ENCODE data around the gene TICAM1.

The TICAM1 gene

GRCh38 chr19:4773047-4773640, 58.4 kb downstream of the TICAM1 start:
- H3K9me3 ChIP-seq (ENCODE audit: control insufficient read depth in 5 of 5, low read length in 5 of 5) = peaks cover 0 to 6% (median 0%) of the 10 kb centered on the region in 5 donors
- peaks cover 0 to 4% (median 0%) of the 10 kb centered on the region in 5 donors for H3K4me1 ChIP-seq (ENCODE audit: control insufficient read depth in 5 of 5, insufficient read depth in 5 of 5, low read length in 5 of 5)
- no peaks in the 10 kb centered on the region for H3K36me3 ChIP-seq (ENCODE audit: control insufficient read depth in 5 of 5, insufficient read depth in 5 of 5, low read length in 5 of 5)
- no peak overlapping the region for H3K27ac ChIP-seq (ENCODE audit: low read depth, low read length)
- H3K4me3 ChIP-seq (ENCODE audit: low read depth in 1 of 5, low read length in 5 of 5) = no peak overlapping the region
- no peak overlapping the region for H3K9ac ChIP-seq (ENCODE audit: low read length in 5 of 5)
- peaks cover 0 to 26% (median 10%) of the 10 kb centered on the region in 5 donors for H3K27me3 ChIP-seq (ENCODE audit: control insufficient read depth in 5 of 5, insufficient read depth in 4 of 5, low read length in 5 of 5)

GRCh38 chr19:4772566-4772965, 58.9 kb downstream of the TICAM1 start:
- peaks cover 0 to 4% (median 0%) of the 10 kb centered on the region in 5 donors for H3K4me1 ChIP-seq (ENCODE audit: control insufficient read depth in 5 of 5, insufficient read depth in 5 of 5, low read length in 5 of 5)
- H3K27me3 ChIP-seq (ENCODE audit: control insufficient read depth in 5 of 5, insufficient read depth in 4 of 5, low read length in 5 of 5) = peaks cover 0 to 26% (median 10%) of the 10 kb centered on the region in 5 donors
- H3K36me3 ChIP-seq (ENCODE audit: control insufficient read depth in 5 of 5, insufficient read depth in 5 of 5, low read length in 5 of 5) = no peaks in the 10 kb centered on the region
- no peak overlapping the region for H3K4me3 ChIP-seq (ENCODE audit: low read depth in 1 of 5, low read length in 5 of 5)
- peaks cover 0 to 6% (median 0%) of the 10 kb centered on the region in 5 donors for H3K9me3 ChIP-seq (ENCODE audit: control insufficient read depth in 5 of 5, low read length in 5 of 5)
- H3K9ac ChIP-seq (ENCODE audit: low read length in 5 of 5) = no peak overlapping the region
- H3K27ac ChIP-seq (ENCODE audit: low read depth, low read length) = no peak overlapping the region

GRCh38 chr19:4768934-4769777, 62.4 kb downstream of the TICAM1 start:
- Histone ChIP-seq H3K4me3 (ENCODE audit: low read depth in 1 of 5, low read length in 5 of 5) (no peak overlapping the region), H3K9ac (ENCODE audit: low read length in 5 of 5) (no peak overlapping the region), H3K27ac (ENCODE audit: low read depth, low read length) (no peak overlapping the region), H3K4me1 (ENCODE audit: control insufficient read depth in 5 of 5, insufficient read depth in 5 of 5, low read length in 5 of 5) (peaks cover 0 to 4% (median 0%) of the 10 kb centered on the region in 5 donors), H3K27me3 (ENCODE audit: control insufficient read depth in 5 of 5, insufficient read depth in 4 of 5, low read length in 5 of 5) (peaks cover 0 to 15% (median 8%) of the 10 kb centered on the region in 5 donors), H3K36me3 (ENCODE audit: control insufficient read depth in 5 of 5, insufficient read depth in 5 of 5, low read length in 5 of 5) (no peaks in the 10 kb centered on the region), H3K9me3 (ENCODE audit: control insufficient read depth in 5 of 5, low read length in 5 of 5) (peaks cover 0 to 6% (median 0%) of the 10 kb centered on the region in 5 donors)

All from subcutaneous abdominal adipose tissue (tissue), 5 donors.